Endothelial cell of umbilical vein (primary cell): Measurements from ENCODE around the gene TAGLN2. TPM values are rescaled to one million over a fixed set of nuclear protein-coding genes. Genes with fewer than 3 reads are reported as not detected.

Source experiments
- BruUV-seq: library from RNA; stranded (reverse); fragments of 400-500 nt; replicated peaks from 2 replicates; lab custom pipeline; 2021; lab: Mats Ljungman, UMichigan
- CTCF ChIA-PET: fragments of 300-600, 350-600 bp; sonication (Branson Sonifier 250); formaldehyde crosslinking; loops from one replicate; lab custom pipeline; 2021; ENCODE audit warnings: antibody characterized with exemption, inconsistent platforms; lab: Charles Lee
- POLR2A ChIA-PET: fragments of 300-600, 350-600 bp; sonication (Branson Sonifier 250); formaldehyde crosslinking; loops from one replicate; lab custom pipeline; 2021; ENCODE audit warnings: antibody characterized with exemption, inconsistent platforms; lab: Charles Lee
- DNase-seq: peaks from one replicate; pipeline ENCODE4 v3.0.0-alpha.2; 2011; ENCODE audit warnings: low read depth, low spot score
- FAIRE-seq: peaks from 2 replicates; lab custom pipeline; 2011; peaks lifted over from hg19 to GRCh38; lab: Jason Lieb, UNC
- H2AFZ ChIP-seq: 2 replicates; pipeline ENCODE4 v1.6.0; 2012; ENCODE audit warnings: low read depth, low read length, control low read depth, inconsistent platforms
- H3K27ac ChIP-seq: 2 replicates; pipeline ENCODE4 v1.5.1; 2011; ENCODE audit warnings: low read depth, mild to moderate bottlenecking, control low read depth, low read length, moderate library complexity; ENCODE audit not compliant: insufficient read depth
- H3K27me3 ChIP-seq, 2 experiments: 2 replicates each; pipeline versions ENCODE4 v1.6.0 to v1.6.1; 2011; ENCODE audit warnings: low read length in 2 of 2, mixed read lengths in 1 of 2; ENCODE audit not compliant: control insufficient read depth in 2 of 2, insufficient read depth in 2 of 2
- H3K36me3 ChIP-seq, 2 experiments: 2 replicates in 1 of 2; 3 replicates in 1 of 2; pipeline ENCODE4 v1.5.1; 2011; ENCODE audit warnings: low read length in 2 of 2, mild to moderate bottlenecking in 1 of 2, moderate library complexity in 1 of 2; ENCODE audit not compliant: control insufficient read depth in 2 of 2, insufficient read depth in 2 of 2; ENCODE audit errors: extremely low read depth in 1 of 2
- H3K4me1 ChIP-seq: 3 replicates; pipeline ENCODE4 v1.5.1; 2011; ENCODE audit warnings: mild to moderate bottlenecking, low read length; ENCODE audit not compliant: control insufficient read depth, insufficient read depth; ENCODE audit errors: extremely low read depth
- H3K4me2 ChIP-seq: 2 replicates; pipeline ENCODE4 v1.6.1; 2011; ENCODE audit warnings: low read length, control low read depth, mixed read lengths; ENCODE audit not compliant: insufficient read depth
- H3K4me3 ChIP-seq, 3 experiments: fragments of 200-600 bp in 1 of 3; sonication (generic), shearing (Covaris generic) in 1 of 3; replicated peaks in 1 of 3; 2 replicates each; pipeline ENCODE4 v1.5.1; 2011 to 2016; ENCODE audit warnings: control low read depth in 3 of 3, low read length in 3 of 3, mild to moderate bottlenecking in 2 of 3, inconsistent platforms in 1 of 3, low read depth in 1 of 3, moderate library complexity in 1 of 3; ENCODE audit not compliant: insufficient read depth in 1 of 3
- H3K79me2 ChIP-seq: 2 replicates; pipeline ENCODE4 v1.6.0; 2012; ENCODE audit warnings: low read length, inconsistent platforms; ENCODE audit not compliant: control insufficient read depth, insufficient read depth
- H3K9ac ChIP-seq: replicated peaks from 2 replicates; pipeline ENCODE3; 2011; ENCODE audit warnings: low read length, control low read depth; ENCODE audit not compliant: insufficient read depth; ENCODE audit errors: extremely low read depth
- H3K9me1 ChIP-seq: replicated peaks from 3 replicates; pipeline ENCODE4 v1.6.0; 2011; ENCODE audit warnings: mild to moderate bottlenecking, low read length; ENCODE audit not compliant: control insufficient read depth, insufficient read depth; ENCODE audit errors: extremely low read depth
- H3K9me3 ChIP-seq: replicated peaks from 2 replicates; pipeline ENCODE4 v1.5.1; 2012; ENCODE audit warnings: low read length, inconsistent platforms; ENCODE audit not compliant: control insufficient read depth, insufficient read depth
- H4K20me1 ChIP-seq: replicated peaks from 2 replicates; pipeline ENCODE3; 2011; ENCODE audit warnings: mild to moderate bottlenecking, low read length; ENCODE audit not compliant: control insufficient read depth, insufficient read depth; ENCODE audit errors: extremely low read depth
- CTCF ChIP-seq, 2 donors: IDR thresholded peaks; 1 replicate in 1 of 2; 2 replicates in 1 of 2; pipeline ENCODE4 v1.5.1; 2011; ENCODE audit warnings: low read length in 2 of 2, mild to moderate bottlenecking in 2 of 2, moderate library complexity in 2 of 2, control low read depth in 1 of 2, inconsistent platforms in 1 of 2, low read depth in 1 of 2; ENCODE audit not compliant: insufficient read depth in 1 of 2; ENCODE audit errors: extremely low read depth in 1 of 2
- JUN ChIP-seq: IDR thresholded peaks from 2 replicates; pipeline ENCODE4 v1.6.1; 2011; ENCODE audit warnings: borderline replicate concordance, low read depth; ENCODE audit not compliant: insufficient read length, insufficient read depth
- MYC ChIP-seq: IDR thresholded peaks from one replicate; pipeline ENCODE4 v1.6.1; 2011; ENCODE audit warnings: mild to moderate bottlenecking, low read depth, low read length
- POLR2AphosphoS5 ChIP-seq: IDR thresholded peaks from 2 replicates; pipeline ENCODE4 v1.6.1; 2012; ENCODE audit warnings: low read depth, mild to moderate bottlenecking, control low read depth, low read length, moderate library complexity; ENCODE audit not compliant: insufficient read depth
- dilution Hi-C: fragments of 300-500 bp; cut with MboI; formaldehyde crosslinking; loops from one replicate; pipeline ENCODE4 v1.15.0; 2019; ENCODE audit warnings: low sequenced_read_pairs; ENCODE audit not compliant: extremely low pct_ligation_motif_present
- intact Hi-C: fragments of 100-400 bp; cut with micrococcal nuclease; formaldehyde crosslinking; loops from one replicate; pipeline ENCODE4 v1.10.0; 2022
- polyA plus RNA-seq, 4 experiments: library from polyadenylated mRNA; depleted of rRNA in 3 of 4; stranded (reverse) in 3 of 4; unstranded in 1 of 4; fragments of >200 nt; gene quantifications; 2 replicates each; pipeline versions ENCODE4 v1.2.1 to v1.2.3, GENCODE V29; 2011 to 2012; ENCODE audit warnings: missing spikeins in 1 of 4
- total RNA-seq: library from RNA; stranded (reverse); gene quantifications from 2 replicates; pipeline ENCODE4 v1.2.3, GENCODE V29; 2021

Gene TAGLN2
- total and polyA plus RNA-seq, 2 donors (not counting 3 experiments of a cell fraction or from before 2014, with no cell fraction given), result 646 to 1,279 TPM

- POLR2A ChIA-PET, result no interaction called here
- no TSS peak for BruUV-seq
- dilution Hi-C loops, result no loop called here
Measured at GRCh38 chr1:159936273-159936904, 11.1 kb upstream of the TAGLN2 start.

More at GRCh38 chr1:159936273-159936904, 11.1 kb upstream of the TAGLN2 start:
- peak; percentile 47 for DNase-seq
- no peak overlapping the region for H3K27ac ChIP-seq
- CTCF ChIA-PET, result interaction anchor here (1.7 to 13.3 kb wide), 2 partner anchors 10 to 69 kb away, joined by 6 to 169 read pairs; partner anchors contain the start of gene IGSF9
- H3K4me2 ChIP-seq, result no peak overlapping the region
- no peaks in the 10 kb centered on the region for H3K36me3 ChIP-seq
- no peaks in the 10 kb centered on the region for H3K79me2 ChIP-seq
- intact Hi-C loops, result loop anchor here (1.0 to 5.0 kb wide), 5 partner anchors 70 to 161 kb away; partner anchors contain the start of gene IGSF8
- no peak overlapping the region for H3K9ac ChIP-seq
- no peaks in the 10 kb centered on the region for H3K9me1 ChIP-seq
- no peak overlapping the region for H2AFZ ChIP-seq
- peaks cover 0 to 14% of the 10 kb centered on the region in 2 experiments for H3K27me3 ChIP-seq
- H3K9me3 ChIP-seq, result no peaks in the 10 kb centered on the region
- peak; percentile 85 for FAIRE-seq
- TF ChIP-seq JUN, result no peak
- no peak for TF ChIP-seq MYC
- peak; percentile 86 to 98 for TF ChIP-seq CTCF (IDR thresholded peaks at IDR 0.05; ENCODE audit: extremely low read depth in 1 of 2, insufficient read depth in 1 of 2, low read depth in 1 of 2, low read length in 2 of 2)
- TF ChIP-seq POLR2AphosphoS5, result no peak
- no peaks in the 10 kb centered on the region for H3K4me1 ChIP-seq
- no peak overlapping the region for H3K4me3 ChIP-seq
- H4K20me1 ChIP-seq, result no peaks in the 10 kb centered on the region
